ENCODE measurements around the gene LRRC8C. TPM values are rescaled to one million over a fixed set of nuclear protein-coding genes. Genes with fewer than 3 reads are reported as not detected.
"Not testable (repeated sequence)": the region's sequence is repeated elsewhere in the genome, so short reads cannot be mapped to it uniquely, and the experiment has no call there.

Gene LRRC8C
- total and polyA plus RNA-seq, 4 donors: 0.63 to 3.5 (median 1.5) TPM

DNA sequence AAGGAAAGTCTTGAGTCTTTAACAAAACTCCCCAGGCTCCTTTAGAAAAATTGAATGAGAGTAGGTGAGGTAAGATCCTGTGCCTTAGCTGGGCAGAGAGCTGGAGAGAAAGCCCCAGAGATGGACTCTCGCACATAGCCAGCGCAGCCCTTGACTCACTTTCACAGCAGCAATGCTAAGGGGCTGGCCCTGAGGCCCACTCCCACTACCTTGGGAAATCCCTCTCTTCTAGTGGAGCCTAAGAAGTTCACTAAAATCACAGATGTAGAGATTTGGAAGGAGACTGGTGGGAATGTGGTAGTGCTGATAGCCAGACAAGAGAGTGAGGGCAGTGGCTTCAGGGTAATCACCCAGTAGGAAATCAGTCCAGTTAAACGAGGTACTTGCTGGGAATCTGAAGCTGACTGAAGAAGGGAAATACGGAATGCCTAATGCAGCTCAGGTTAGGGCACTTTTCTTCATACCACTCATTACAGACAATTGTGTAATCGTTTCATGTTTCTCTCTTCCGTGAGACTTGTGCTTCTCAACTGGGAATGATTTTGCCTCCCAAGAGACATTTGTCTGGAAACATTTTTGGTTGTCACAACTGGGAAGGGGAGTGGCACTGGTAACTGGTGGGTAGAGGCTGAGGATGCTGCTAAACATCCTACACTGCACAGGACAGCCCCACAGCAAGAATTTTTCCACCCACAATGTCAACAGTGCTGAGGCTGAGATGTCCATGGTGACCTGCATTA is 42.4 kb upstream of the LRRC8C start:
- Histone ChIP-seq H3K4me1 (ENCODE audit: control insufficient read depth in 4 of 4, insufficient read depth in 4 of 4, low read length in 3 of 4) (peaks cover 0 to 3% (median 0%) of the 10 kb centered on the region in 4 donors), H3K36me3 (ENCODE audit: control insufficient read depth in 4 of 4, insufficient read depth in 3 of 4, low read depth in 1 of 4, low read length in 3 of 4) (no peaks in the 10 kb centered on the region), H3K9ac (ENCODE audit: low read depth in 1 of 2, low read length in 2 of 2) (no peak overlapping the region), H3K27ac (ENCODE audit: low read depth in 1 of 2, low read length in 2 of 2) (no peak overlapping the region), H3K4me3 (ENCODE audit: low read depth in 1 of 3, low read length in 3 of 3) (no peak overlapping the region), H3K9me3 (ENCODE audit: control insufficient read depth in 4 of 4, low read length in 3 of 4) (no peaks in the 10 kb centered on the region), H3K27me3 (ENCODE audit: control insufficient read depth in 4 of 4, insufficient read depth in 4 of 4, low read length in 3 of 4) (no peaks in the 10 kb centered on the region)
- TF ChIP-seq GABPA (IDR thresholded peaks at IDR 0.05 in 1 of 2, conservative IDR thresholded peaks at IDR 0.05 in 1 of 2) (no peak), FOXA2 (IDR thresholded peaks at IDR 0.05) (no peak), YY1 (IDR thresholded peaks at IDR 0.05) (no peak), HNF4A (conservative IDR thresholded peaks at IDR 0.05) (no peak), TAF1 (conservative IDR thresholded peaks at IDR 0.05) (no peak), RXRA (IDR thresholded peaks at IDR 0.05) (no peak), HNF4G (IDR thresholded peaks at IDR 0.05) (no peak), JUND (IDR thresholded peaks at IDR 0.05) (no peak), NR2F2 (IDR thresholded peaks at IDR 0.05) (no peak), EGR1 (IDR thresholded peaks at IDR 0.05; ENCODE audit: low read depth in 2 of 2) (no peak), SP1 (IDR thresholded peaks at IDR 0.05) (no peak), FOXA1 (IDR thresholded peaks at IDR 0.05) (no peak), RAD21 (IDR thresholded peaks at IDR 0.05) (no peak)
- TF ChIP-seq, protein P1, sequence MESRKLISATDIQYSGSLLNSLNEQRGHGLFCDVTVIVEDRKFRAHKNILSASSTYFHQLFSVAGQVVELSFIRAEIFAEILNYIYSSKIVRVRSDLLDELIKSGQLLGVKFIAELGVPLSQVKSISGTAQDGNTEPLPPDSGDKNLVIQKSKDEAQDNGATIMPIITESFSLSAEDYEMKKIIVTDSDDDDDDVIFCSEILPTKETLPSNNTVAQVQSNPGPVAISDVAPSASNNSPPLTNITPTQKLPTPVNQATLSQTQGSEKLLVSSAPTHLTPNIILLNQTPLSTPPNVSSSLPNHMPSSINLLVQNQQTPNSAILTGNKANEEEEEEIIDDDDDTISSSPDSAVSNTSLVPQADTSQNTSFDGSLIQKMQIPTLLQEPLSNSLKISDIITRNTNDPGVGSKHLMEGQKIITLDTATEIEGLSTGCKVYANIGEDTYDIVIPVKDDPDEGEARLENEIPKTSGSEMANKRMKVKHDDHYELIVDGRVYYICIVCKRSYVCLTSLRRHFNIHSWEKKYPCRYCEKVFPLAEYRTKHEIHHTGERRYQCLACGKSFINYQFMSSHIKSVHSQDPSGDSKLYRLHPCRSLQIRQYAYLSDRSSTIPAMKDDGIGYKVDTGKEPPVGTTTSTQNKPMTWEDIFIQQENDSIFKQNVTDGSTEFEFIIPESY (IDR thresholded peaks at IDR 0.05): no peak
- TF ChIP-seq, protein P2, sequence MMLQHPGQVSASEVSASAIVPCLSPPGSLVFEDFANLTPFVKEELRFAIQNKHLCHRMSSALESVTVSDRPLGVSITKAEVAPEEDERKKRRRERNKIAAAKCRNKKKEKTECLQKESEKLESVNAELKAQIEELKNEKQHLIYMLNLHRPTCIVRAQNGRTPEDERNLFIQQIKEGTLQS (IDR thresholded peaks at IDR 0.05): no peak
- 87% methylated on average over 6 of the region's 6 CpGs for WGBS
- DNase-seq (ENCODE audit: low spot score): no peak

DNA sequence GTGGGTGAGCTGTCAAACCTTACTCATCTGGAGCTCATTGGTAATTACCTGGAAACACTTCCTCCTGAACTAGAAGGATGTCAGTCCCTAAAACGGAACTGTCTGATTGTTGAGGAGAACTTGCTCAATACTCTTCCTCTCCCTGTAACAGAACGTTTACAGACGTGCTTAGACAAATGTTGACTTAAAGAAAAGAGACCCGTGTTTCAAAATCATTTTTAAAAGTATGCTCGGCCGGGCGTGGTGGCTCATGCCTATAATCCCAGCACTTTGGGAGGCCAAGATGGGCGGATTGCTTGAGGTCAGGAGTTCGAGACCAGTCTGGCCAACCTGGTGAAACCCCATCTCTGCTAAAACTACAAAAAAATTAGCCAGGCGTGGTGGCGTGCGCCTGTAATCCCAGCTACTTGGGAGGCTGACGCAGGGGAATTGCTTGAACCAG is 40.0 kb upstream of the LRRC8C start:
- not testable (repeated sequence) for H3K4me1 ChIP-seq (ENCODE audit: control insufficient read depth in 4 of 4, insufficient read depth in 4 of 4, low read length in 3 of 4); H3K27ac ChIP-seq (ENCODE audit: low read depth in 1 of 2, low read length in 2 of 2); H3K9me3 ChIP-seq (ENCODE audit: control insufficient read depth in 4 of 4, low read length in 3 of 4); H3K9ac ChIP-seq (ENCODE audit: low read depth in 1 of 2, low read length in 2 of 2); H3K4me3 ChIP-seq (ENCODE audit: low read depth in 1 of 3, low read length in 3 of 3); H3K27me3 ChIP-seq (ENCODE audit: control insufficient read depth in 4 of 4, insufficient read depth in 4 of 4, low read length in 3 of 4); H3K36me3 ChIP-seq (ENCODE audit: control insufficient read depth in 4 of 4, insufficient read depth in 3 of 4, low read depth in 1 of 4, low read length in 3 of 4); DNase-seq (ENCODE audit: low spot score)
- 57% methylated on average over 13 of the region's 13 CpGs for WGBS

DNA sequence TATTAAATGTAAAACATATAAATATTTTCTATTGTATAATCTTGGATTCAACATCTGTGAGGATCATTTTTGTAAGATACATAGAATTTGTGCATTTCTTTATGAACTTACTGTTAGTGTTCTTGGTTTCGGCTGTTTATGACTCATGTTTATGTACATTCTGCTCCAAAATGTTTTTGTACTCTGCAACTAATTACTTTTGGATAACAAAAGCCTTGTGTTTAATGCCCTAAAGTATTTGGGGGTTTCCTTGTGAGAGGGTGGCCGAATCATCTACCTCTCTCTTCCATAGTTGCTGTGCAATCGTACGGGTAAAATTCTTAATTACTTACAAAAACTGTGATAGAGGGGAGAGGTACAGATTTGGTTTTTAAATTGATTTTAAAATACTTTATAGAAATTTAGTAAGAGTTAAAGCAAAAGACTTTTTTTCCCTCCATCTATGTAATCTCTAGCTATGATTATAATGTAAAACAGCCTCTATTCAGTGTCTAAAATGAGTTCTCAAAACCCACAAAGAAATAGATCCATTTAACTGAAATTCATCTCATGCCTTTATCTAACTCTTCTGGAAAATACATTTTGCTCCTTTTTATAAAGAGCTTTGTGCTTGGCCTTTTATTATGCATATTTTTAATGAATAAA is 38.7 kb upstream of the LRRC8C start:
- no peak overlapping the region for H3K27ac ChIP-seq (ENCODE audit: low read depth in 1 of 2, low read length in 2 of 2)
- peaks cover 0 to 3% (median 0%) of the 10 kb centered on the region in 4 donors for H3K4me1 ChIP-seq (ENCODE audit: control insufficient read depth in 4 of 4, insufficient read depth in 4 of 4, low read length in 3 of 4)
- TF ChIP-seq FOXA1 (IDR thresholded peaks at IDR 0.05) (no peak), RXRA (IDR thresholded peaks at IDR 0.05) (no peak), FOXA2 (IDR thresholded peaks at IDR 0.05) (no peak), MAX (IDR thresholded peaks at IDR 0.05) (no peak), GABPA (IDR thresholded peaks at IDR 0.05 in 1 of 2, conservative IDR thresholded peaks at IDR 0.05 in 1 of 2) (no peak), HNF4A (conservative IDR thresholded peaks at IDR 0.05) (no peak), YY1 (IDR thresholded peaks at IDR 0.05) (no peak), SP1 (IDR thresholded peaks at IDR 0.05) (no peak), TAF1 (conservative IDR thresholded peaks at IDR 0.05) (no peak), JUND (IDR thresholded peaks at IDR 0.05) (no peak), NR2F2 (IDR thresholded peaks at IDR 0.05) (no peak), EGR1 (IDR thresholded peaks at IDR 0.05; ENCODE audit: low read depth in 2 of 2) (no peak)
- TF ChIP-seq, protein P1 (IDR thresholded peaks at IDR 0.05): no peak
- TF ChIP-seq, protein P2 (IDR thresholded peaks at IDR 0.05): no peak
- TF ChIP-seq, protein P3, sequence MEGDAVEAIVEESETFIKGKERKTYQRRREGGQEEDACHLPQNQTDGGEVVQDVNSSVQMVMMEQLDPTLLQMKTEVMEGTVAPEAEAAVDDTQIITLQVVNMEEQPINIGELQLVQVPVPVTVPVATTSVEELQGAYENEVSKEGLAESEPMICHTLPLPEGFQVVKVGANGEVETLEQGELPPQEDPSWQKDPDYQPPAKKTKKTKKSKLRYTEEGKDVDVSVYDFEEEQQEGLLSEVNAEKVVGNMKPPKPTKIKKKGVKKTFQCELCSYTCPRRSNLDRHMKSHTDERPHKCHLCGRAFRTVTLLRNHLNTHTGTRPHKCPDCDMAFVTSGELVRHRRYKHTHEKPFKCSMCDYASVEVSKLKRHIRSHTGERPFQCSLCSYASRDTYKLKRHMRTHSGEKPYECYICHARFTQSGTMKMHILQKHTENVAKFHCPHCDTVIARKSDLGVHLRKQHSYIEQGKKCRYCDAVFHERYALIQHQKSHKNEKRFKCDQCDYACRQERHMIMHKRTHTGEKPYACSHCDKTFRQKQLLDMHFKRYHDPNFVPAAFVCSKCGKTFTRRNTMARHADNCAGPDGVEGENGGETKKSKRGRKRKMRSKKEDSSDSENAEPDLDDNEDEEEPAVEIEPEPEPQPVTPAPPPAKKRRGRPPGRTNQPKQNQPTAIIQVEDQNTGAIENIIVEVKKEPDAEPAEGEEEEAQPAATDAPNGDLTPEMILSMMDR (IDR thresholded peaks at IDR 0.05; ENCODE audit: low read depth, low read length, missing input control): no peak
- no peak overlapping the region for H3K9ac ChIP-seq (ENCODE audit: low read depth in 1 of 2, low read length in 2 of 2)
- DNase-seq (ENCODE audit: low spot score): no peak
- WGBS: 96% methylated on average over 4 of the region's 4 CpGs
- H3K27me3 ChIP-seq (ENCODE audit: control insufficient read depth in 4 of 4, insufficient read depth in 4 of 4, low read length in 3 of 4): no peaks in the 10 kb centered on the region
- H3K9me3 ChIP-seq (ENCODE audit: control insufficient read depth in 4 of 4, low read length in 3 of 4): no peaks in the 10 kb centered on the region
- no peaks in the 10 kb centered on the region for H3K36me3 ChIP-seq (ENCODE audit: control insufficient read depth in 4 of 4, insufficient read depth in 3 of 4, low read depth in 1 of 4, low read length in 3 of 4)
- no peak overlapping the region for H3K4me3 ChIP-seq (ENCODE audit: low read depth in 1 of 3, low read length in 3 of 3)

All from liver (tissue), 9 donors.